Measurements from ENCODE around the gene UGT1A9.

Gene UGT1A9

GRCh38 chr2:233789554-233789953 lies 117.9 kb downstream of the UGT1A9 start:
- Mint-ChIP-seq H3K4me3 (no peak overlapping the region), H3K27me3 (ENCODE audit: low read depth, poor library complexity) (peaks cover 4% of the 10 kb centered on the region), H3K4me1 (peaks cover 17% of the 10 kb centered on the region), H3K36me3 (ENCODE audit: low read depth) (no peaks in the 10 kb centered on the region), H3K27ac (no peak overlapping the region), H3K9me3 (peaks cover 4% of the 10 kb centered on the region)
- no peak for TF ChIP-seq CTCF (IDR thresholded peaks at IDR 0.05)
- DNase-seq, result no peak

DNA sequence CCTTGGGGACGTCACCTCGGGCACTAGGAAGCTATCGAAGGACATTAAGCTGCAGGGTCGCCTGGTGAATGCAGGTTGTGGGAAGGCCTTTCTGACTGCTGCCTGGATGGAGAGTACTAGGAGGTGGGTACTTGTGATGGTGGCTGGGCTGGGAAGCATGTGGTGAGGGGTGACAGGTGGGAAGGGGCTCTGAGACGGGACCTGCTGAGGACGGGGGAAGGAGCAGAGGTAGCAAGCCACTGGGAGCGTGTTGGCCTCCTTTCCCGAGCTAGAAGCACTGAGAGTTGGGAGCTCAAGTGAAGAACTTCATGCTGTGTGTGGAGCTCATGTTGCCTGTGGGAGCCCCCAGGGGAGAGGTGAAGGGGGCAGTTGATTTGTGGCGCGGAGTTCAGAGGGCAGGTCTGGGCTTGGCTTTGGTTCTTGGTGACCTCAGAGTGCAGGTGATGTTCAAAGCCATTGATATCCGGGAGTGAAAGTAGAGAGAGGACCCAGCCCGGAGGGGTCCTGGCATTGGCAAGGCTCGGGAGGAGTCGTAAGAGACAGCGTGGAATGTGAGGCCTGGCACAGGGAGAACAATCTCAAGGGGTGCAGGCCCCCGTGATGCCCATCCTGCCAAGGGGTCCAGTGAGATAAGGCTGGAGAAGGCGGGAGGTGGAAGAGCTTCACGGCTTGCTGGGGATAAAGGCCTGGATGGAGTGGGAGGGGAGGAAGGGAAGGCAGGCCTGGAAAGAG lies 119.6 kb downstream of the UGT1A9 start:
- TF ChIP-seq CTCF (IDR thresholded peaks at IDR 0.05), result no peak
- Mint-ChIP-seq H3K27ac (peak overlapping the region; percentile 11), H3K27me3 (ENCODE audit: low read depth, poor library complexity) (peaks cover 4% of the 10 kb centered on the region), H3K9me3 (peaks cover 2% of the 10 kb centered on the region), H3K4me3 (no peak overlapping the region), H3K4me1 (peaks cover 17% of the 10 kb centered on the region), H3K36me3 (ENCODE audit: low read depth) (no peaks in the 10 kb centered on the region)
- peak; percentile 21 for DNase-seq

DNA sequence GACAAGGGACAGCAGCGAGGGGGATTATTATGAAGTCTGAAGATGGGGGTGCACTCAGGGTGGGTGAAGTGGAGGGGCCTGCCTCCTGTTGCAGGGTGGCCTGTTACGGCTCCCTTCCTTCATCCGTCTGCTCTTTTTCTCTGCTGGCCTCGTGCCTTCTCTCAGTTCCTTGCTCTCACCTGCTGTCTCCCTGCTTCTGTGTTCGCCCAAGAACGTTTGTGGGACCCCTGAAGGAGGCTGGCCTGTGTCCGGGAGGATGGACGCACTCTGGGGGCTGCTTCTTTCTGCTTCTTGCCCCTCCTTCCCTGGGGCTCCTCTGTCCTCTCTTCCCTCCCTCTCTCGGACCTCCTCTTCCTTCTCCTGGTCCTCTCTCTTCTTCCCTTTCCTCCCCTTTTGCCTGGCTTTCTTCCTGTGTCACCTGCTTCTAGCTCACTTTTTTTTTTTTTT lies 120.2 kb downstream of the UGT1A9 start:
- no peak for DNase-seq
- peaks cover 17% of the 10 kb centered on the region for H3K4me1 Mint-ChIP-seq
- H3K27me3 Mint-ChIP-seq (ENCODE audit: low read depth, poor library complexity), result peaks cover 4% of the 10 kb centered on the region
- no peaks in the 10 kb centered on the region for H3K36me3 Mint-ChIP-seq (ENCODE audit: low read depth)
- H3K27ac Mint-ChIP-seq, result no peak overlapping the region
- no peak overlapping the region for H3K4me3 Mint-ChIP-seq
- no peak for TF ChIP-seq CTCF (IDR thresholded peaks at IDR 0.05)
- no peaks in the 10 kb centered on the region for H3K9me3 Mint-ChIP-seq

- peaks cover 4% of the 10 kb centered on the region for H3K27me3 Mint-ChIP-seq (ENCODE audit: low read depth, poor library complexity)
- no peak for TF ChIP-seq CTCF (IDR thresholded peaks at IDR 0.05)
- peaks cover 17% of the 10 kb centered on the region for H3K4me1 Mint-ChIP-seq
- DNase-seq, result no peak
- H3K27ac Mint-ChIP-seq, result no peak overlapping the region
- no peaks in the 10 kb centered on the region for H3K9me3 Mint-ChIP-seq
- no peaks in the 10 kb centered on the region for H3K36me3 Mint-ChIP-seq (ENCODE audit: low read depth)
- H3K4me3 Mint-ChIP-seq, result no peak overlapping the region
Measured at GRCh38 chr2:233792720-233793119, 121.0 kb downstream of the UGT1A9 start.

GRCh38 chr2:233793465-233794127 lies 121.9 kb downstream of the UGT1A9 start:
- no peaks in the 10 kb centered on the region for H3K36me3 Mint-ChIP-seq (ENCODE audit: low read depth)
- no peak for DNase-seq
- no peak overlapping the region for H3K27ac Mint-ChIP-seq
- H3K9me3 Mint-ChIP-seq, result no peaks in the 10 kb centered on the region
- H3K27me3 Mint-ChIP-seq (ENCODE audit: low read depth, poor library complexity), result peaks cover 4% of the 10 kb centered on the region
- no peak overlapping the region for H3K4me3 Mint-ChIP-seq
- no peak for TF ChIP-seq CTCF (IDR thresholded peaks at IDR 0.05)
- peaks cover 17% of the 10 kb centered on the region for H3K4me1 Mint-ChIP-seq
